T-helper 9 cell (primary cell): ENCODE data around the gene PLXNB2.
A peak's percentile ranks its signal among the peaks of the same experiment; 100 is the strongest.

Source experiments
- DNase-seq: peaks from one replicate; pipeline ENCODE4 v3.0.0-alpha.2; 2020

The PLXNB2 gene

DNA sequence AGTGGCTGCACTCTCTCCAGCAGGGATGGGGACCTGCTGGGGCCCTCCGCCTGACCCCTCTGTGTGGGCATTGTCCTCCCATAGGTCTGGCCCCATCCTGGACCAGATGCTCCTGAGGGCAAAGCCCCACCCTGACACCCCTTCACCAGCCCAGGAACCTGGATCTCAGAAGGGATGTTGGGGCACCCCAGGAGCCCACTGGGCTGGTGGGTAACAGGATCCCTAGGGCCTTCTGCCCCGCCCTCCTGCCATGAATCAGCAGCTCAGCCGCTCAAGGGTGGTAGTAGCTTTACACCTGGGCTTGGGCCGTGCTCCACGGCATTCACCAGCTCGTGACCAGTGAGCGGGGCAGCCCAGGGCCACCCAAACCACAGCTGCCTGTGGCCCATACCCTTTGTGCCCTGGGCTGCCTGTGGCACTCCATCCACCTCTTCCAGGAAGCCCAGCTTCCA lies 45.0 kb downstream of the PLXNB2 start:
- no peak for DNase-seq

GRCh38 chr22:50261615-50262459 lies 45.6 kb downstream of the PLXNB2 start, which contains the start of gene MAPK12:
Gene MAPK12, minus strand, starts transcription at chr22:50261683. Its CDS starts 174 bp downstream, at chr22:50261509.
- DNase-seq: no peak

- no peak for DNase-seq
These were observed 46.4 kb downstream of the PLXNB2 start for GRCh38 chr22:50260801-50261614.

GRCh38 chr22:50260434-50260800 lies 47.0 kb downstream of the PLXNB2 start:
- DNase-seq: no peak

GRCh38 chr22:50259302-50259701 lies 48.1 kb downstream of the PLXNB2 start:
- no peak for DNase-seq

DNA sequence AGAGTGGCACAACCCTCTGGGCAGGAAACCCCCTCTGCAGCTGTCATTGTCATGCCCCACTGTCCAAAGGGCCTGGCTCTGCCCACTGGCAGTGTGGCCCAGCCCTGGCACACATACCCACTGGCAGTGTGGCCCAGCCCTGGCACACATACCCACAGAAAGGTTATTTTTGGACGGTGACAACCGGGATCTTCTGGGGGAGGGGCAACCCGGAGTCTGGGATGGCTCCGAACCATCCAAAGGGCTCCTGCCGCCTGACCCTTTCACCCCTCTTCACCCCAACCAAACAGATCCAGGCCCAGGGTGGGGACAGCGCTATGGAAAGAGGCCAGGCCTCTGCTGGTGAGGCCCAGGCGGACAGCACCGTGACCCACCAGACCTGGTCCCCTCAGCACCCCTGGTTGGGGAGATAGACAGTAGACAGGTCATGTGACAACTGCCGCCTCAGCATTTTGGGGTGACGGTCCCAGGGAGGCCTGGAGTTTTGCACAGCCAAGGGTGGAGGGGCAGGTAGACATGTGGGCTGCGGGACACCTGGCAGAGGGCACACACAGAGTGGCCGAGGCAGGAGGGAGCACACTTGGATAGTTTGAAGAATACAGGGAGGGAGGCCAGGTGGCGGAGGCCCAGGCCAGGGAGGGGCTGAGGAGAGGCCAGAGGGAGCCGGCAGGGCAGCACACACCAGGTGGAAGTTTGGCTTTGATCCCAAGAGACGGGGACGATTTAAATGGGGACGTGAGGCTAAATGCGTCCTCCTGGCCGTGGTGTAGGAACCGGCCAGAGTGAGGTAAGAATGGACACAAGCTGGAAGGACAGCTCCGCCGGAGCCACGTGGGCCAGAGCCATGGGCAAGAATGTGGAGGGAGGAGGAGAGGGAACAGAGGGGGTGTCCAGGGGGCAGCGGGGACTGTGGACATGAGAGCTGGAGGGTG lies 48.8 kb downstream of the PLXNB2 start:
- DNase-seq: no peak

DNA sequence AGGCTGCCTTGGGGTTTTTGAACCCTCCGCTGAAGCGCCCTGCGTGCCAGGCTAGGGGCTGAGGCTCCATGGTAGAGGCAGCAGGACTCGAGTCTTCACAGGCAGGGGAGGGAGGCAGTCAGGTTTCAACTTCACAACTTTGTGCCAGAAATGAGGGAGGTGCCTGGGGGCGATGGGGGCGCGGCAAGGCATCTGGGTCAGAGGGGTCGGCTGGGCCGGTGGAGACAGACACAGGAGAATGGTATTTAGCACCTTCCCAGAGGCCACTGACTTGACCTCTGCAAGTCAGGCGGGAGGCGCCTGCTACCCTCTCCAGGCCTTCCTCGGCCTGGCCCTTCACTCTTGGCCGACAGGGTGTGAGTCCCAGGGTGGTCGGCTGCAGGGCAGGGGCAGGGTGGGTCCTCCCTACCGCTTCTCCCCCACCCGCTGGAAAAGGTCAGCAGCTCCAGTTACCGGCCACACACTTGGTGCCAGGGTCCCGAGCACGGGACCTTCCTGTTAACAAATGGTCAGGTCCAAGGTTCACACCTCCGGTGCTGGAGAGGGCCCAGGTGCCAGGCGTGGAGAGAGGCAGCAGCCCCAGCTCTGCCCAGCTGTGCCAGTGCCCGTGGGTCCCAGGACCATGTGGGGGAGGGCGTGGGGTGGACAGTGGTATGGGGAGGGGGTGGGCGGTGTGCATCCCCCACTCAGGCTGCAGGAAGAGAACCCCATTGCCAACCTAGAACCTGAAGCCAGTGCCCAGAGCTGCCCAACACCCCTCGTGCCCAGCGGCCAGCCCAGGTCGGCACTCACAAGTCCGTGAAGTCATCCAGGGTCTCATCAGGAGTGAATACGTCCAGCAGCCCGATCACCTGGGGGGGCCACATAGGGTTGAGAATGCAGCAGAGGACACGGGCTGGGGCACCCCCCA lies 49.7 kb downstream of the PLXNB2 start:
- no peak for DNase-seq

DNA sequence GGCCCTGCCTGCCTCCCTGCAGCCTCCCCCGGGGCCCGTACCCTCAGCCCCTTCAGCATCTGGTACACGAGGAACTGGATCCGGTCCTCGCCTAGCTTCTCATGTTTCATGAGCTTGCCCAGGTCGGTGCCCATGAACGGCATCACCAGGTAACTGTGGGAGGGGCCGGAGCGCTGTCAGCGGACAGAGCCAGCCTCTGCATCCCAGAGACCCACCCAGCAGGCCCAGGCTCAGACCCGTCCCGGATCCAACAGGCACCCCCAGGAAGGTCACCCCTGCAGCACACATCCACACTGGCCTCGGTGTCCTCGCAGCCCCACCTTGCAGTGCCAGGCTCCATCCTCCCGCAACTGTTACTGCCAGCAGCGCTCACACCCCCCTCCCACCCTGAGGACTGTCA lies 50.4 kb downstream of the PLXNB2 start:
- no peak for DNase-seq

DNA sequence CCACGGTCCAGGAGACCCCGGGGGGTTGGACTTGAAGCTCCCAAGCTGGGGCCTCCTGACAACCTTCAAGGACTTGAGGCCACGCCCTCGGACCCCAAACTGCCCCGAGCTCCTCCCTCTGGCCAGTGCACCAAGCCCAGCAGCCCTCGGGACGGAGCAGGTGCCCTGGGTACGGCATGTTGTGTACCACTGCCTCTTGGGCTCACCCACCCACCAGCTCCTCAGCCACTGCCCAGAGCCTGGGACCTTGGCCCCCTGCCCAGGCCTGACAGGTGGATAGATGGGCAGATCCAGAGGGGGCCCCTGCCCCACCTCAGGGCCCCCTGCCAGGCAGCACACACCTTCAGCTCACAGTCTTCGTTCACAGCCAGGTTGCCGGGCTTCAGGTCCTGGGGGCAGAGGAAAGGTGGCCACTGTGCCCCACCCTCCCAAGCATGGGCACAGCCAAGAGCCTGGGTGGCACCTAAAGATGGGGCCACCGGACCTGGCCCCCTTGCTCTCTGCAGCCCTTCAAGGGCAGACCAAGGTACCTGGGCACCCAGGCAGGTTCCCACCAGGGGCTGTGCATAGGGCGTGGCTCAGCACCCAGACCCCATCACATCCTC lies 51.1 kb downstream of the PLXNB2 start:
- no peak for DNase-seq

GRCh38 chr22:50255607-50256006 lies 51.8 kb downstream of the PLXNB2 start:
- no peak for DNase-seq

GRCh38 chr22:50255099-50255498 lies 52.3 kb downstream of the PLXNB2 start:
- no peak for DNase-seq

DNA sequence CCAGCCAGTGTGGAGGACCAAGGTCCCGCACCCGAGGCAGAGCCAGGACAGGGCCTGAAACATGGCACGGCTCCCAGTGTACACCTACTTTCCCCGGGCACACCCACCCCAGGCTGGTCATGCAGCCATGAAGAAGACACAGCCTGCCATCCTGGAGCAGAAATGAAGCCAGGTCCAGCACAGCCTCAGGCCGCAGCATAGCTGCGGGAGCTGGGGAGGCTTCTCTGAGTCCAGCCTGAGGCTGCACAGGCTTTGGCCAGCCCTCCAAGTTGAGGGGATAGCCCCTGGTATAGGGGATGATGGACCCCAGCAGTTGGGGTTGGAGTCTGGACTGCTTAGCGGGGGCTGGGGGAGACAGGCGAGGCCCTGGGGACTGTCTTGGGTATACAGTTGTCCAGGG lies 53.5 kb downstream of the PLXNB2 start:
- no peak for DNase-seq

- DNase-seq: no peak
These were observed 54.2 kb downstream of the PLXNB2 start for GRCh38 chr22:50253046-50253915.

- DNase-seq: peak; percentile 57
These were observed 55.1 kb downstream of the PLXNB2 start for GRCh38 chr22:50252082-50253045.

DNA sequence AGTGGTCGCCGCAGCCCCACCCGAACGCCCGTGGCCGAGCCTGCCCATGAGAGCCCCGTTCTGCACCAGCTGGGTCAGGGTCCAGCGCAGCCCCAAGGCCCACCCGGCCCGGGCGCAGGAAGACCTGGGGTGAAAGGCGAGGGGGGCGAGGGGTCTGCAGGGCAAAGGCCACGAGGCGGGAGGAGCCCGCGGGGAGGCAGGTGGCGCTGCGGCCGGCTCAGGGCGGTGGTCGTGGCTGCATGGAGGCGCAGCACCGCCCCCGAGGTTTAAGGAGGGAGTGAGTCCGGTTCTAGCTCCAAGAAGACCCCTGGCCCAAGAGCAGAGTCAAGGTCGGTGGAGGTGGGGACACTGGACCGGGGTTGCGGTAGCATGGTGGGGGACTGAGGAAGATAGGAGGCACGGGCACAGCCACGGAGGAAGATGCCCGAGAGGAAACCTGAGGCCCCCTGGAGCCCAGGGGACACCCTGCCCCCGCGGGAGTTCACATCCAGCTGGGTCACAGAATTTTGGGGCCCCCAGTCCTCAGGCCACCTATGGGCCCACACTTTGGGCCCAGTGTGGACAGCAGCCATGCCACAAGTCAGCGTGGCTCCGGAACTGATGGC lies 55.9 kb downstream of the PLXNB2 start:
- DNase-seq: no peak

DNA sequence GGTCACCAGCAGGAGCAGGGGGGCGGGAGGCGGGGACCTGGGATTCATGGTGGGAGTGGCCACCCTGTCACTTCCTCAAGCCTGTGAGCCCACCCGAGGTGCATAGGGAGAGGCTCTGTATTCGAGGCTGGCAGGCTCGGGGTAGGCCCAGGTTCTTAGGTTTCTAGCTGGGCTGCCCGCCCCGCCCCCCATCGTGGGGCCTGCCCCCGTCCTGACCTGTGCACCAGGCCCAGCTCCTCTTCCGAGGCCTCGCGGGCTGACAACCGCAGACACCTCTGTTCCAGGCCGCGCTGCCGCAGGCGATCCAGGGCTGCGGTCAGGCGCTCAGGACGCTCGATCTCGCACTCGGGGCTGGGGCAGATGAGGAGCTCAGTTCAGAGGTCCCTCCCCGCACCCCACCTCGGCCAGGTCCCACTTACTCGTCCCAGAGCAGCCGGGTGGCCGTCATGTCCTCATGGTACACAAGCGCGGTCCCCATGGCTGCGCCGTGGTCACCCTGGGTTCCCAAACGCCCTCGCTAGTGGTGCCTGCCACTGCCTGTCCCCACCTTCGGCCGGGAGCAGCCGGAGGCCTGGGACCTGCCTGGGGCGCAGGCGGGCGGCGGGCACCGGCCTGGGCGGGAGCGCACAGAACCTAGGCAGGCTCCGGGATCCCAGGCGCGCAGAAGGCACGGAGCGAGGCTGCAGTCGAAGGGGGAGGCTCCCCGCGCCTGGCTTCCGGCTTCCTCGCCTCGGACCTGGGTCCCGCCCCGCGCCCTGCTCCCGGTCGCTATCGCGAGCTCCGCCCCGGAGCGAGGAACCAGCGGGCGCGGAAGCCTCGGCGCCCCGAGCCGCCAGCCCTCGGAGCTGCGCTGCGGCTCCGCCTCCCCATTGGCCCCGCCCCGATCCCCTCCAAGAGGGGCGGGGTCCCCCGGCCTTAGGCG lies 56.6 kb downstream of the PLXNB2 start, which contains the start of gene HDAC10:
HDAC10 (minus strand) TSS at position 711 of the 922 bp plus-strand sequence; CDS start at position 478, 233 bp downstream.
- peak; percentile 64 for DNase-seq

DNA sequence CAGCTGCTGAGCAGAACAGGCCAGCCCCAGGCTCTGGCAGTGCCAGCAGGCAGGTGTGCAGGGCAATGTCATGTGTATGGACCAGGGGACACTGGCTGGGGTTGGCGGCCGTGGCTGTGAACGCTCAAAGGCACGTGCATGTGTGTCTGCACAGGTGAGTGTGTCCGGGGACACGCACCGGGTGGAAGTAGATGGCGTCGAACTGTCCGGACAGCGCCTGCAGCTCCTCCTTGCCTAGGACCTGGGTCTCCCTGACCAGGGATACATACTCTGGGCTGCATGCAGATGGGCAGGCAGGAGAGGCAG lies 57.2 kb downstream of the PLXNB2 start:
- no peak for DNase-seq
